ENCODE measurements around the gene ATP8B3.

The ATP8B3 gene

GRCh38 chr19:1748115-1748872 is 63.8 kb downstream of the ATP8B3 start:
- Histone ChIP-seq H3K79me2 (ENCODE audit: insufficient read depth, low read length) (no peaks in the 10 kb centered on the region), H2AFZ (ENCODE audit: low read depth, low read length, severe bottlenecking) (no peak overlapping the region), H3K4me2 (ENCODE audit: low read depth, low read length, poor library complexity, severe bottlenecking) (no peak overlapping the region), H3K4me3 (ENCODE audit: insufficient read depth, low read length, poor library complexity, severe bottlenecking) (no peak overlapping the region), H3F3A (ENCODE audit: insufficient read depth) (no peaks in the 10 kb centered on the region), H3K9me2 (replicated peaks; ENCODE audit: insufficient read depth, low read length) (no peaks in the 10 kb centered on the region), H3K27ac (ENCODE audit: low read depth, low read length) (no peak overlapping the region), H3K36me3 (ENCODE audit: low read length) (no peaks in the 10 kb centered on the region), H3K9me3 (ENCODE audit: insufficient read depth, low read length) (no peaks in the 10 kb centered on the region), H3K9ac (ENCODE audit: low read length) (no peak overlapping the region), H4K20me1 (ENCODE audit: low read depth, low read length) (no peaks in the 10 kb centered on the region), H3K27me3 (ENCODE audit: low read length) (no peaks in the 10 kb centered on the region)
- no peak for TF ChIP-seq CTCF (IDR thresholded peaks at IDR 0.05; ENCODE audit: insufficient read depth, low read length, poor library complexity, severe bottlenecking)
- TF ChIP-seq EZH2phosphoT487 (conservative IDR thresholded peaks at IDR 0.05; ENCODE audit: low read length), result no peak

GRCh38 chr19:1747285-1748114 is 64.6 kb downstream of the ATP8B3 start:
- no peak overlapping the region for H3K4me2 ChIP-seq (ENCODE audit: low read depth, low read length, poor library complexity, severe bottlenecking)
- no peaks in the 10 kb centered on the region for H3K79me2 ChIP-seq (ENCODE audit: insufficient read depth, low read length)
- H4K20me1 ChIP-seq (ENCODE audit: low read depth, low read length), result no peaks in the 10 kb centered on the region
- H3K9me2 ChIP-seq (replicated peaks; ENCODE audit: insufficient read depth, low read length), result no peaks in the 10 kb centered on the region
- no peaks in the 10 kb centered on the region for H3F3A ChIP-seq (ENCODE audit: insufficient read depth)
- no peak overlapping the region for H3K9ac ChIP-seq (ENCODE audit: low read length)
- H3K4me3 ChIP-seq (ENCODE audit: insufficient read depth, low read length, poor library complexity, severe bottlenecking), result no peak overlapping the region
- H2AFZ ChIP-seq (ENCODE audit: low read depth, low read length, severe bottlenecking), result no peak overlapping the region
- H3K36me3 ChIP-seq (ENCODE audit: low read length), result no peaks in the 10 kb centered on the region
- H3K27me3 ChIP-seq (ENCODE audit: low read length), result no peaks in the 10 kb centered on the region
- H3K27ac ChIP-seq (ENCODE audit: low read depth, low read length), result no peak overlapping the region
- H3K9me3 ChIP-seq (ENCODE audit: insufficient read depth, low read length), result no peaks in the 10 kb centered on the region
- TF ChIP-seq CTCF (IDR thresholded peaks at IDR 0.05; ENCODE audit: insufficient read depth, low read length, poor library complexity, severe bottlenecking), result no peak
- TF ChIP-seq EZH2phosphoT487 (conservative IDR thresholded peaks at IDR 0.05; ENCODE audit: low read length), result no peak

- H3F3A ChIP-seq (ENCODE audit: insufficient read depth), result no peaks in the 10 kb centered on the region
- no peaks in the 10 kb centered on the region for H3K36me3 ChIP-seq (ENCODE audit: low read length)
- H2AFZ ChIP-seq (ENCODE audit: low read depth, low read length, severe bottlenecking), result no peak overlapping the region
- no peak overlapping the region for H3K27ac ChIP-seq (ENCODE audit: low read depth, low read length)
- H3K79me2 ChIP-seq (ENCODE audit: insufficient read depth, low read length), result no peaks in the 10 kb centered on the region
- TF ChIP-seq EZH2phosphoT487 (conservative IDR thresholded peaks at IDR 0.05; ENCODE audit: low read length) (no peak), CTCF (IDR thresholded peaks at IDR 0.05; ENCODE audit: insufficient read depth, low read length, poor library complexity, severe bottlenecking) (no peak)
- H3K9me3 ChIP-seq (ENCODE audit: insufficient read depth, low read length), result no peaks in the 10 kb centered on the region
- no peaks in the 10 kb centered on the region for H3K27me3 ChIP-seq (ENCODE audit: low read length)
- H4K20me1 ChIP-seq (ENCODE audit: low read depth, low read length), result no peaks in the 10 kb centered on the region
- no peak overlapping the region for H3K9ac ChIP-seq (ENCODE audit: low read length)
- no peak overlapping the region for H3K4me3 ChIP-seq (ENCODE audit: insufficient read depth, low read length, poor library complexity, severe bottlenecking)
- no peak overlapping the region for H3K4me2 ChIP-seq (ENCODE audit: low read depth, low read length, poor library complexity, severe bottlenecking)
- no peaks in the 10 kb centered on the region for H3K9me2 ChIP-seq (replicated peaks; ENCODE audit: insufficient read depth, low read length)
These were observed 65.4 kb downstream of the ATP8B3 start for GRCh38 chr19:1746401-1747284.

Data from SU-DHL-6 (cell line).